Lung (tissue), 12 donors: ENCODE results near the gene RSF1. TPM values are rescaled to one million over a fixed set of nuclear protein-coding genes. Genes with fewer than 3 reads are reported as not detected.

Experiments
- ATAC-seq: fragments of 200-7000 bp; cut with Tn5 transposase; one replicate; pipeline ENCODE4 v1.9.1; 2020; ENCODE audit warnings: moderate number of reproducible peaks; ENCODE audit not compliant: insufficient read depth, low FRiP score
- DNase-seq, 3 donors: peaks; one replicate each; pipeline ENCODE4 v3.0.0-alpha.2; 2013 to 2017
- H3K27ac ChIP-seq, 2 donors: one replicate each; pipeline ENCODE4 v1.5.1; 2013; ENCODE audit warnings: mild to moderate bottlenecking in 2 of 2, moderate library complexity in 2 of 2, control low read depth in 1 of 2, inconsistent platforms in 1 of 2, low read depth in 1 of 2, low read length in 1 of 2
- H3K27me3 ChIP-seq, 3 donors: one replicate each; pipeline ENCODE4 v1.5.1; 2013; ENCODE audit warnings: low read length in 2 of 3; ENCODE audit not compliant: control insufficient read depth in 3 of 3, insufficient read depth in 3 of 3
- H3K36me3 ChIP-seq, 4 donors: one replicate each; pipeline ENCODE4 v1.5.1; 2013; ENCODE audit warnings: low read length in 4 of 4, mild to moderate bottlenecking in 1 of 4, moderate library complexity in 1 of 4; ENCODE audit not compliant: control insufficient read depth in 4 of 4, insufficient read depth in 4 of 4
- H3K4me1 ChIP-seq, 5 donors: one replicate each; pipeline ENCODE4 v1.5.1; 2013; ENCODE audit warnings: low read length in 5 of 5, mild to moderate bottlenecking in 2 of 5, moderate library complexity in 1 of 5; ENCODE audit not compliant: control insufficient read depth in 5 of 5, insufficient read depth in 5 of 5
- H3K4me3 ChIP-seq: one replicate; pipeline ENCODE4 v1.5.1; 2013; ENCODE audit warnings: mild to moderate bottlenecking, control low read depth, moderate library complexity
- H3K9ac ChIP-seq, 2 donors: one replicate each; pipeline ENCODE4 v1.5.1; 2013; ENCODE audit warnings: low read length in 2 of 2, control low read depth in 1 of 2; ENCODE audit not compliant: insufficient read depth in 1 of 2
- H3K9me3 ChIP-seq, 4 donors: one replicate each; pipeline ENCODE4 v1.5.1; 2013; ENCODE audit warnings: low read length in 3 of 4, mild to moderate bottlenecking in 1 of 4, moderate library complexity in 1 of 4; ENCODE audit not compliant: control insufficient read depth in 4 of 4, insufficient read depth in 3 of 4
- CTCF ChIP-seq: IDR thresholded peaks from 2 replicates; pipeline ENCODE4 v1.5.1; 2012; ENCODE audit warnings: mild to moderate bottlenecking; ENCODE audit errors: control extremely low read depth, extremely low read depth
- WGBS, 2 donors: extraction: QIAGEN DNeasy Blood & Tissue Kit; methylation state at CpG; one replicate each; pipeline ENCODE4 v1.1.7; 2013; 5-methylcytosine and 5-hydroxymethylcytosine counted together
- polyA plus RNA-seq, 2 donors: library from polyadenylated mRNA; stranded (reverse); fragments of 200-250 nt; gene quantifications; one replicate each; pipeline ENCODE4 v1.2.1, GENCODE V29; 2013
- total RNA-seq, 2 donors: library from RNA; depleted of rRNA in 1 of 2; stranded (reverse); fragments of >200 nt in 1 of 2; gene quantifications; one replicate each; pipeline ENCODE4 v1.2.1, GENCODE V29; 2014 to 2021
- donor health status: control.
- donor health status: control.
- donor health status: Bipolar disorder and iron deficiency.
- donor health status: healthy.
- donor health status: DM: yes; HTN: yes; CAD: no.

RSF1 gene
- total and polyA plus RNA-seq, 4 donors: 9.8 to 110 (median 29.2) TPM

- no peak overlapping the region for H3K9ac ChIP-seq
- DNase-seq (no peak), ATAC-seq (no peak)
- no peak for TF ChIP-seq CTCF
- H3K36me3 ChIP-seq: peaks cover 5 to 15% (median 10%) of the 10 kb centered on the region in 4 donors
- H3K4me3 ChIP-seq: no peak overlapping the region
- H3K27me3 ChIP-seq: no peaks in the 10 kb centered on the region
- WGBS, 2 donors: 96 to 97% methylated on average over 3 of the region's 3 CpGs
- H3K27ac ChIP-seq: no peak overlapping the region
- no peaks in the 10 kb centered on the region for H3K4me1 ChIP-seq
- peaks cover 0 to 5% (median 2%) of the 10 kb centered on the region in 4 donors for H3K9me3 ChIP-seq
Measured at GRCh38 chr11:77730789-77731188, 89.7 kb downstream of the RSF1 start.

GRCh38 chr11:77729063-77729462 lies 91.5 kb downstream of the RSF1 start:
- H3K9ac ChIP-seq: no peak overlapping the region
- H3K4me3 ChIP-seq: no peak overlapping the region
- H3K27ac ChIP-seq: no peak overlapping the region
- peaks cover 7 to 20% (median 10%) of the 10 kb centered on the region in 4 donors for H3K36me3 ChIP-seq
- DNase-seq (no peak), ATAC-seq (no peak)
- peaks cover 0 to 5% (median 3%) of the 10 kb centered on the region in 4 donors for H3K9me3 ChIP-seq
- no peak for TF ChIP-seq CTCF
- H3K27me3 ChIP-seq: no peaks in the 10 kb centered on the region
- WGBS, 2 donors: 90 to 93% methylated on average over 2 of the region's 2 CpGs
- H3K4me1 ChIP-seq: peaks cover 0 to 1% (median 0%) of the 10 kb centered on the region in 5 donors

- ATAC-seq: no peak
- 90 to 91% methylated on average over 5 of the region's 5 CpGs for WGBS, 2 donors
Measured at GRCh38 chr11:77728203-77728786, 92.2 kb downstream of the RSF1 start.

More at GRCh38 chr11:77728203-77728786, 92.2 kb downstream of the RSF1 start:
- Histone ChIP-seq H3K9me3 (peaks cover 0 to 5% (median 3%) of the 10 kb centered on the region in 4 donors), H3K4me1 (peaks cover 0 to 1% (median 0%) of the 10 kb centered on the region in 5 donors), H3K9ac (no peak overlapping the region), H3K27ac (no peak overlapping the region), H3K4me3 (no peak overlapping the region), H3K27me3 (no peaks in the 10 kb centered on the region), H3K36me3 (peaks cover 7 to 20% (median 13%) of the 10 kb centered on the region in 4 donors)
- no peak for DNase-seq
- no peak for TF ChIP-seq CTCF
